Measurements from ENCODE around the gene MMP24OS. TPM values are rescaled to one million over a fixed set of nuclear protein-coding genes. Genes with fewer than 3 reads are reported as not detected.

MMP24OS gene
- total and polyA plus RNA-seq, 10 of the 15 experiments (the other 5 are each of a cell fraction or from before 2014, with no cell fraction given): 2.0 to 30.9 (median 10.9) TPM

DNA sequence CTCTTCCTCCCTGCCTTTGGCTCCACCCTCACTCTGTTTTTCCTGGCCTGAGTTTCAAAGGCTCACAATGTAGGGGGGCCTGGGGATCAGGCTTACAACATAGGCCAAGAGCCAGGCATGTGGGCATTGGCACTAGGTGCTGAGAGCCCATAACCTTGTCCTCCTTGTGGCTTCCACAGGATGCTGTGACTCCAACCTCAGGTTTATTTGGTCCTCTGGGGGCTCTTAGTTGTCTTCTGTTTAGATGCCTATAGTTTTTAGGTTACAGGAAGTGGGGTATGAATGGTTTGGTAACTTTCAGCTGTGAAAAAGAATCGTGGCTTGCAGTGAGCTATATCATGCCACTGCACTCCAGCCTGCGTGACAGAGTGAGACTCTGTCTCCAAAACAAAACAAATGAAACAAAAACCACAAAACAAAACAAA is 25.9 kb downstream of the MMP24OS start:
- Histone ChIP-seq H3K9ac (ENCODE audit: control insufficient read depth, insufficient read depth, low read length) (no peak overlapping the region), H3K4me2 (ENCODE audit: control insufficient read depth, insufficient read depth) (peak overlapping the region; percentile 31), H3K4me3 (no peak overlapping the region), H4K20me1 (ENCODE audit: control insufficient read depth, insufficient read depth) (no peaks in the 10 kb centered on the region), H3K36me3 (ENCODE audit: control insufficient read depth in 2 of 2, insufficient read depth in 2 of 2, low read length in 1 of 2) (no peaks in the 10 kb centered on the region), H3K9me3 (replicated peaks; ENCODE audit: control insufficient read depth, insufficient read depth, low read length) (no peaks in the 10 kb centered on the region), H3K27me3 (replicated peaks in 1 of 2; ENCODE audit: control insufficient read depth in 2 of 2, insufficient read depth in 2 of 2, low read length in 1 of 2) (no peaks in the 10 kb centered on the region), H3K27ac (ENCODE audit: control insufficient read depth, insufficient read depth) (peak overlapping the region; percentile 49), H3K79me2 (ENCODE audit: control insufficient read depth, insufficient read depth, low read length) (no peaks in the 10 kb centered on the region), H3K4me1 (ENCODE audit: control insufficient read depth, insufficient read depth, low read length) (peaks cover 20% of the 10 kb centered on the region), H2AFZ (ENCODE audit: control insufficient read depth, low read depth, low read length) (peak overlapping the region; percentile 27)
- SMC1A ChIA-PET (ENCODE audit: uncharacterized antibody, unreplicated experiment): interaction anchor here (1.2 kb wide), 1 partner anchor 12 kb away, joined by 3 read pairs; no protein-coding TSS in a partner anchor
- RAD21 ChIA-PET (ENCODE audit: unreplicated experiment): interaction anchor here (1.4 kb wide), 1 partner anchor 107 kb away, joined by 4 read pairs; no protein-coding TSS in a partner anchor
- CTCF ChIA-PET: no interaction called here
- intact Hi-C loops (cut with micrococcal nuclease; ENCODE audit: unreplicated experiment) (no loop called here), in situ Hi-C loops (cut with MboI) (loop anchor here (25.0 kb wide), 1 partner anchor 415 kb away; the partner anchor contains the start of gene NCOA6)
- FAIRE-seq (peak; percentile 61), DNase-seq (ENCODE audit: low read depth, low spot score) (peak; percentile 39), ATAC-seq (peak; percentile 83)
- 0% methylated on average over 2 of the region's 2 CpGs for WGBS (ENCODE audit: insufficient coverage, insufficient replicate concordance, low lambda C conversion rate, missing lambda C conversion rate)
- no TSS peak for BruUV-seq (replicated peaks)
- TF ChIP-seq EP300 (IDR thresholded peaks at IDR 0.05; ENCODE audit: borderline replicate concordance in 1 of 2, control insufficient read depth in 1 of 2, low read depth in 2 of 2, low read length in 2 of 2): peak in 1 of 2 experiments; percentile 37; a peak in 1 of 4 replicates
- no peak for TF ChIP-seq MTA2 (IDR thresholded peaks at IDR 0.05; ENCODE audit: low read depth)
- TF ChIP-seq JUNB (IDR thresholded peaks at IDR 0.05): no peak
- TF ChIP-seq RUNX3 (IDR thresholded peaks at IDR 0.05; ENCODE audit: low read length): peak; percentile 73
- POLR2A ChIA-PET: no interaction called here

DNA sequence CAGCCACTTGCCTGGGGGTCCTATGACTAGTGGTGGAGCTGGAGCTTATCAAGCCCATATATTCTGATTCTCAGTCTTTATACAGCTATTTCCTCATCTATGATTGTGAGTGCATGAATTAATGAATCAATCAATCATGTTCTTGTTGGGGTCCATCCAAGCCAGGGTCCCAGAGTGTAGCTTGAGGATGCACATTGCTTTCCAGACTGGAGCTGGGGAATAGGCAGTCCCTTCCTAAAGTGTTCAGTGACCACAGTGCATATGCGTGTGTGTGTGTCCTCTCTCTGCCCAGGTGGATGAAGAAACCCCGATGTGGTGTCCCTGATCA is 26.3 kb downstream of the MMP24OS start:
- H3K4me3 ChIP-seq: no peak overlapping the region
- ChIA-PET POLR2A (no interaction called here), SMC1A (ENCODE audit: uncharacterized antibody, unreplicated experiment) (interaction anchor here (0.6 to 1.2 kb wide), 2 partner anchors 12 to 13 kb away, joined by 3 read pairs; no protein-coding TSS in a partner anchor), RAD21 (ENCODE audit: unreplicated experiment) (interaction anchor here (1.4 kb wide), 1 partner anchor 107 kb away, joined by 4 read pairs; no protein-coding TSS in a partner anchor), CTCF (interaction anchor here (1.0 kb wide), 1 partner anchor 32 kb away, joined by 3 read pairs; no protein-coding TSS in a partner anchor)
- DNase-seq (ENCODE audit: low read depth, low spot score) (no peak), FAIRE-seq (no peak), ATAC-seq (no peak)
- peaks cover 20% of the 10 kb centered on the region for H3K4me1 ChIP-seq (ENCODE audit: control insufficient read depth, insufficient read depth, low read length)
- H3K27me3 ChIP-seq (replicated peaks in 1 of 2; ENCODE audit: control insufficient read depth in 2 of 2, insufficient read depth in 2 of 2, low read length in 1 of 2): no peaks in the 10 kb centered on the region
- H3K4me2 ChIP-seq (ENCODE audit: control insufficient read depth, insufficient read depth): peak overlapping the region; percentile 31; the same call in 1 of the 2 replicates
- TF ChIP-seq TAF1 (IDR thresholded peaks at IDR 0.05; ENCODE audit: borderline replicate concordance, low read depth, low read length): no peak
- TF ChIP-seq SKIL (IDR thresholded peaks at IDR 0.05; ENCODE audit: low read depth, poor library complexity, severe bottlenecking): no peak
- no peak for TF ChIP-seq POLR2AphosphoS5 (IDR thresholded peaks at IDR 0.05; ENCODE audit: low read length)
- no peak for TF ChIP-seq SMC3 (IDR thresholded peaks at IDR 0.05; ENCODE audit: borderline replicate concordance, low read length)
- TF ChIP-seq NFYA (IDR thresholded peaks at IDR 0.05; ENCODE audit: borderline replicate concordance, low read depth, low read length): no peak
- no peaks in the 10 kb centered on the region for H3K79me2 ChIP-seq (ENCODE audit: control insufficient read depth, insufficient read depth, low read length)
- H3K9me3 ChIP-seq (replicated peaks; ENCODE audit: control insufficient read depth, insufficient read depth, low read length): no peaks in the 10 kb centered on the region
- peak overlapping the region; percentile 27; the same call in 1 of the 2 replicates for H2AFZ ChIP-seq (ENCODE audit: control insufficient read depth, low read depth, low read length)
- no peak overlapping the region for H3K9ac ChIP-seq (ENCODE audit: control insufficient read depth, insufficient read depth, low read length)
- no TSS peak for BruUV-seq (replicated peaks)
- intact Hi-C loops (cut with micrococcal nuclease; ENCODE audit: unreplicated experiment) (no loop called here), in situ Hi-C loops (cut with MboI) (loop anchor here (25.0 kb wide), 1 partner anchor 414 kb away; the partner anchor contains the start of gene NCOA6)
- no peaks in the 10 kb centered on the region for H3K36me3 ChIP-seq (ENCODE audit: control insufficient read depth in 2 of 2, insufficient read depth in 2 of 2, low read length in 1 of 2)
- H3K27ac ChIP-seq (ENCODE audit: control insufficient read depth, insufficient read depth): peak overlapping the region; percentile 49
- H4K20me1 ChIP-seq (ENCODE audit: control insufficient read depth, insufficient read depth): no peaks in the 10 kb centered on the region
- 62% methylated on average over 2 of the region's 2 CpGs for WGBS (ENCODE audit: insufficient coverage, insufficient replicate concordance, low lambda C conversion rate, missing lambda C conversion rate)
